SK-N-SH (cell line): Measurements from ENCODE around the gene SAPCD2. TPM values are rescaled to one million over a fixed set of nuclear protein-coding genes. Genes with fewer than 3 reads are reported as not detected.

ENCODE experiments used
- CTCF ChIA-PET: fragments of 300-600, 350-600 bp; formaldehyde crosslinking; extraction: SDS; loops from one replicate; lab custom pipeline; 2021; lab: Yijun Ruan, JAX
- POLR2A ChIA-PET: fragments of 350-600 bp; sonication (Branson Sonifier 250); formaldehyde crosslinking; extraction: SDS; loops from one replicate; lab custom pipeline; 2020; ENCODE audit warnings: antibody characterized with exemption, inconsistent platforms; lab: Yijun Ruan, JAX
- DNase-seq: peaks from one replicate; pipeline ENCODE4 v3.0.0; 2012
- H2AFZ ChIP-seq: fragments of 200-600 bp; sonication (generic); 2 replicates; pipeline ENCODE4 v1.8.1; 2016; ENCODE audit warnings: antibody characterized with exemption, mild to moderate bottlenecking, low read depth
- H3F3A ChIP-seq: fragments of 200-600 bp; sonication (generic); replicated peaks from 2 replicates; pipeline ENCODE3; 2016; ENCODE audit warnings: antibody characterized with exemption, mild to moderate bottlenecking; ENCODE audit not compliant: insufficient read depth
- H3K27ac ChIP-seq, 2 experiments: fragments of 200-500 bp in 1 of 2; fragments of 200-600 bp in 1 of 2; sonication (Bioruptor generic) in 1 of 2; sonication (generic), shearing (Covaris generic) in 1 of 2; 2 replicates each; pipeline versions ENCODE4 v1.5.1 to v1.6.1; 2014 to 2016; ENCODE audit warnings: low read depth in 2 of 2, inconsistent platforms in 1 of 2, low read length in 1 of 2, mild to moderate bottlenecking in 1 of 2, mixed read lengths in 1 of 2
- H3K27me3 ChIP-seq: fragments of 200-600 bp; sonication (generic), shearing (Covaris generic); 2 replicates; pipeline ENCODE4 v1.6.1; 2016; ENCODE audit warnings: mixed run types; ENCODE audit not compliant: insufficient read depth
- H3K36me3 ChIP-seq, 2 experiments: fragments of 200-500 bp in 1 of 2; fragments of 200-600 bp in 1 of 2; sonication (Bioruptor generic) in 1 of 2; sonication (generic) in 1 of 2; replicated peaks in 1 of 2; 2 replicates each; pipeline versions ENCODE3 to v1.5.1; 2014 to 2016; ENCODE audit warnings: low read length in 1 of 2, mild to moderate bottlenecking in 1 of 2; ENCODE audit not compliant: insufficient read depth in 2 of 2, control insufficient read depth in 1 of 2
- H3K4me1 ChIP-seq, 2 experiments: fragments of 200-500 bp in 1 of 2; fragments of 200-600 bp in 1 of 2; sonication (Bioruptor generic) in 1 of 2; sonication (generic), shearing (Covaris generic) in 1 of 2; 2 replicates each; pipeline versions ENCODE4 v1.5.1 to v1.6.1; 2014 to 2016; ENCODE audit warnings: low read depth in 1 of 2, low read length in 1 of 2, mixed run types in 1 of 2; ENCODE audit not compliant: insufficient read depth in 2 of 2, control insufficient read depth in 1 of 2
- H3K4me2 ChIP-seq: fragments of 200-600 bp; sonication (generic), shearing (Covaris generic); 2 replicates; pipeline ENCODE4 v1.6.1; 2017; ENCODE audit warnings: mixed run types
- H3K4me3 ChIP-seq, 2 experiments: fragments of 200-500 bp in 1 of 2; fragments of 200-600 bp in 1 of 2; sonication (Bioruptor generic) in 1 of 2; sonication (generic), shearing (Covaris generic) in 1 of 2; 2 replicates each; pipeline versions ENCODE4 v1.5.1 to v1.8.1; 2014 to 2016; ENCODE audit warnings: low read depth in 2 of 2, inconsistent platforms in 1 of 2, low read length in 1 of 2, mild to moderate bottlenecking in 1 of 2, mixed read lengths in 1 of 2, moderate library complexity in 1 of 2
- H3K79me2 ChIP-seq: fragments of 200-600 bp; sonication (generic); 2 replicates; pipeline ENCODE4 v1.8.1; 2017; ENCODE audit warnings: mild to moderate bottlenecking; ENCODE audit not compliant: insufficient read depth
- H3K9ac ChIP-seq: fragments of 200-600 bp; sonication (generic); 2 replicates; pipeline ENCODE4 v1.6.1; 2017; ENCODE audit warnings: mixed run types
- H3K9me2 ChIP-seq: fragments of 200-600 bp; sonication (generic); 2 replicates; pipeline ENCODE4 v1.6.1; 2017; ENCODE audit warnings: mixed run types
- H3K9me3 ChIP-seq: fragments of 200-600 bp; sonication (generic); 2 replicates; pipeline ENCODE4 v1.6.1; 2017; ENCODE audit warnings: mixed run types, mild to moderate bottlenecking, moderate library complexity
- H4K20me1 ChIP-seq: fragments of 200-600 bp; sonication (generic); 2 replicates; pipeline ENCODE4 v1.6.1; 2017; ENCODE audit warnings: mild to moderate bottlenecking, mixed run types; ENCODE audit not compliant: insufficient read depth
- EP300 ChIP-seq, 2 experiments: IDR thresholded peaks; 2 replicates each; pipeline versions ENCODE4 v1.4.0 to v1.6.1; 2012; ENCODE audit warnings: borderline replicate concordance in 1 of 2, low read depth in 1 of 2, low read length in 1 of 2
- EZH2phosphoT487 ChIP-seq: fragments of 200-600 bp; sonication (generic); IDR thresholded peaks from 2 replicates; pipeline ENCODE4 v1.6.1; 2017; ENCODE audit warnings: low read depth, mixed run types, mild to moderate bottlenecking, antibody characterized with exemption, moderate library complexity, borderline replicate concordance
- FOXM1 ChIP-seq: IDR thresholded peaks from 2 replicates; pipeline ENCODE4 v1.4.0; 2012; ENCODE audit warnings: low read depth, mild to moderate bottlenecking
- GABPA ChIP-seq: IDR thresholded peaks from 2 replicates; pipeline ENCODE4 v1.4.0; 2012; ENCODE audit warnings: low read depth, mild to moderate bottlenecking
- IRF3 ChIP-seq: fragments of 150-350 bp; IDR thresholded peaks from 2 replicates; pipeline ENCODE4 v1.6.1; 2016; ENCODE audit warnings: mild to moderate bottlenecking, low read depth, low read length
- MXI1 ChIP-seq: IDR thresholded peaks from 2 replicates; pipeline ENCODE4 v1.6.1; 2012; ENCODE audit warnings: mild to moderate bottlenecking, low read depth, low read length, improper control_type of control experiment
- POLR2AphosphoS5 ChIP-seq: IDR thresholded peaks from 2 replicates; pipeline ENCODE4 v1.6.1; 2012; ENCODE audit warnings: low read depth, low read length
- RAD21 ChIP-seq: IDR thresholded peaks from 2 replicates; pipeline ENCODE4 v1.6.1; 2012; ENCODE audit warnings: mild to moderate bottlenecking, low read length
- RXRA ChIP-seq: IDR thresholded peaks from 2 replicates; pipeline ENCODE4 v1.4.0; 2012; ENCODE audit warnings: low read depth, mild to moderate bottlenecking, borderline replicate concordance
- TEAD4 ChIP-seq: IDR thresholded peaks from 2 replicates; pipeline ENCODE4 v1.4.0; 2012; ENCODE audit warnings: mild to moderate bottlenecking, borderline replicate concordance; ENCODE audit not compliant: insufficient read depth
- YY1 ChIP-seq: IDR thresholded peaks from 2 replicates; pipeline ENCODE4 v1.4.0; 2012; ENCODE audit warnings: low read depth, mild to moderate bottlenecking
- ZBTB33 ChIP-seq: IDR thresholded peaks from 2 replicates; pipeline ENCODE4 v1.4.0; 2012; ENCODE audit warnings: low read depth, borderline replicate concordance
- WGBS: methylation state at CpG from one replicate; pipeline ENCODE4 v1.1.6; 2017; ENCODE audit warnings: low lambda C conversion rate; 5-methylcytosine and 5-hydroxymethylcytosine counted together
- polyA plus RNA-seq, 3 experiments: library from polyadenylated mRNA; depleted of rRNA; stranded (reverse); fragments of >200 nt; gene quantifications; 2 replicates each; pipeline ENCODE4 v1.2.3, GENCODE V29; 2012

SAPCD2 gene
- polyA plus RNA-seq, 1 of the 3 experiments (the other 2 are of a cell fraction) = 6.0 TPM

- no peak overlapping the region for H2AFZ ChIP-seq
- no peaks in the 10 kb centered on the region for H3K9me2 ChIP-seq
- H3K4me3 ChIP-seq = no peak overlapping the region
- H3F3A ChIP-seq = no peaks in the 10 kb centered on the region
- H3K4me1 ChIP-seq = peaks cover 0 to 10% of the 10 kb centered on the region in 2 experiments; a peak in 1 of 4 replicates
- no peaks in the 10 kb centered on the region for H3K9me3 ChIP-seq
- ChIA-PET CTCF (interaction anchor here (1.4 to 4.4 kb wide), 4 partner anchors 22 to 120 kb away, joined by 4 to 27 read pairs (median 10); partner anchors contain the start of genes NPDC1 and RNF224), POLR2A (no interaction called here)
- H4K20me1 ChIP-seq = no peaks in the 10 kb centered on the region
- H3K9ac ChIP-seq = no peak overlapping the region
- peaks cover 0 to 15% of the 10 kb centered on the region in 2 experiments for H3K36me3 ChIP-seq
- H3K4me2 ChIP-seq = no peak overlapping the region
- DNase-seq = no peak
- 100% methylated on average over 2 of the region's 6 CpGs for WGBS
- TF ChIP-seq RAD21 = no peak
- no peak for TF ChIP-seq MXI1
- no peaks in the 10 kb centered on the region for H3K27me3 ChIP-seq
- H3K27ac ChIP-seq = no peak overlapping the region
- H3K79me2 ChIP-seq = no peaks in the 10 kb centered on the region
These were observed 45.7 kb upstream of the SAPCD2 start for GRCh38 chr9:137116027-137116507.

GRCh38 chr9:137115394-137116026, 45.2 kb upstream of the SAPCD2 start:
- WGBS = 92% methylated on average over 9 of the region's 21 CpGs
- CTCF ChIA-PET = interaction anchor here (0.8 to 4.4 kb wide), 6 partner anchors 22 to 121 kb away, joined by 3 to 27 read pairs (median 4); partner anchors contain the start of genes NPDC1 and RNF224
- H3K4me2 ChIP-seq = peak overlapping the region; percentile 94

More at GRCh38 chr9:137115394-137116026, 45.2 kb upstream of the SAPCD2 start:
- Histone ChIP-seq H3K4me3 (peak overlapping the region in 1 of 2 experiments; percentile 58; a peak in 3 of 4 replicates), H3K27me3 (no peaks in the 10 kb centered on the region), H3K9me3 (no peaks in the 10 kb centered on the region), H3K36me3 (peaks cover 0 to 19% of the 10 kb centered on the region in 2 experiments), H3F3A (no peaks in the 10 kb centered on the region), H4K20me1 (no peaks in the 10 kb centered on the region), H3K4me1 (peaks cover 0 to 10% of the 10 kb centered on the region in 2 experiments; a peak in 1 of 4 replicates), H3K27ac (no peak overlapping the region), H3K9me2 (no peaks in the 10 kb centered on the region), H3K79me2 (no peaks in the 10 kb centered on the region), H3K9ac (no peak overlapping the region), H2AFZ (no peak overlapping the region)
- TF ChIP-seq GABPA (no peak), ZBTB33 (no peak), EZH2phosphoT487 (no peak), FOXM1 (no peak), EP300 (IDR thresholded peaks at IDR 0.05; ENCODE audit: borderline replicate concordance in 1 of 2, low read depth in 1 of 2, low read length in 1 of 2) (no peak), IRF3 (no peak), TEAD4 (no peak), RXRA (no peak), YY1 (no peak), POLR2AphosphoS5 (no peak)
- DNase-seq = peak; percentile 41
- POLR2A ChIA-PET = interaction anchor here (0.7 to 1.2 kb wide), 5 partner anchors 14 to 114 kb away, joined by 3 to 5 read pairs (median 3); no protein-coding TSS in a partner anchor
